Testis (tissue), 3 donors: ENCODE measurements around the gene NEK4. TPM values are rescaled to one million over a fixed set of nuclear protein-coding genes. Genes with fewer than 3 reads are reported as not detected.
"Not testable (repeated sequence)": the region's sequence is repeated elsewhere in the genome, so short reads cannot be mapped to it uniquely, and the experiment has no call there.

Experiments used
- DNase-seq: peaks from one replicate; pipeline ENCODE4 v3.0.0-alpha.2; 2019
- H3K27ac ChIP-seq, 2 donors: fragments of 200-600 bp; sonication (generic); one replicate each; pipeline ENCODE4 v1.5.1; 2019
- H3K27me3 ChIP-seq: fragments of 200-600 bp; sonication (generic); one replicate; pipeline ENCODE4 v1.5.1; 2019
- H3K36me3 ChIP-seq: fragments of 200-600 bp; sonication (generic); one replicate; pipeline ENCODE4 v1.5.1; 2017; ENCODE audit warnings: low read depth; ENCODE audit errors: missing control alignments
- H3K4me1 ChIP-seq: fragments of 200-600 bp; sonication (generic); one replicate; pipeline ENCODE4 v1.5.1; 2019
- H3K4me3 ChIP-seq, 2 donors: fragments of 200-600 bp; sonication (generic); one replicate each; pipeline ENCODE4 v1.5.1; 2017 to 2019
- H3K9me3 ChIP-seq: fragments of 200-600 bp; sonication (generic); one replicate; pipeline ENCODE4 v1.5.1; 2017
- POLR2A ChIP-seq: fragments of 450-650 bp; IDR thresholded peaks from one replicate; pipeline ENCODE4 v1.6.1; 2017; ENCODE audit warnings: antibody characterized with exemption, mild to moderate bottlenecking, moderate library complexity
- WGBS, 2 donors: methylation state at CpG; one replicate each; pipeline ENCODE4 v1.1.5; 2018; 5-methylcytosine and 5-hydroxymethylcytosine counted together
- intact Hi-C: fragments of 100-400 bp; cut with DNase I; formaldehyde crosslinking; loops from one replicate; pipeline ENCODE4 v1.15.1; 2023; ENCODE audit warnings: low total_unique reads
- polyA plus RNA-seq: library from polyadenylated mRNA; stranded (reverse); fragments of 350-450 nt; fragmentation: Illumina TruSeq; extraction: RNeasy Lipid Tissue Mini Kit (QIAGEN cat#74804); gene quantifications from one replicate; pipeline ENCODE4 v1.2.3, GENCODE V29; 2014; ENCODE audit warnings: low read depth, low replicate concordance; ENCODE audit not compliant: insufficient read depth
- total RNA-seq, 2 donors: library from RNA; depleted of rRNA; stranded (reverse); fragments of >200 nt; gene quantifications; one replicate each; pipeline ENCODE4 v1.2.3, GENCODE V29; 2016
- TF ChIP-seq, protein P1 (sequence below), 3 experiments: fragments of 450-650 bp in 2 of 3; fragments of 200-600 bp in 1 of 3; sonication (generic) in 1 of 3; IDR thresholded peaks; one replicate each; pipeline ENCODE4 v1.5.1; 2016 to 2019; ENCODE audit warnings: antibody characterized with exemption in 3 of 3, mild to moderate bottlenecking in 2 of 3, moderate library complexity in 1 of 3

Gene NEK4
- total and polyA plus RNA-seq, 3 donors from 2014 or later, result 66.6 to 114 (median 70.2) TPM

- intact Hi-C loops, result no loop called here
- no peaks in the 10 kb centered on the region for H3K27me3 ChIP-seq
- H3K4me3 ChIP-seq, result no peak overlapping the region
- 83 to 87% methylated on average over 9 to 17 of the region's 17 CpGs for WGBS, 2 donors
- H3K36me3 ChIP-seq, result no peaks in the 10 kb centered on the region
- no peak for DNase-seq
- TF ChIP-seq, protein P1, sequence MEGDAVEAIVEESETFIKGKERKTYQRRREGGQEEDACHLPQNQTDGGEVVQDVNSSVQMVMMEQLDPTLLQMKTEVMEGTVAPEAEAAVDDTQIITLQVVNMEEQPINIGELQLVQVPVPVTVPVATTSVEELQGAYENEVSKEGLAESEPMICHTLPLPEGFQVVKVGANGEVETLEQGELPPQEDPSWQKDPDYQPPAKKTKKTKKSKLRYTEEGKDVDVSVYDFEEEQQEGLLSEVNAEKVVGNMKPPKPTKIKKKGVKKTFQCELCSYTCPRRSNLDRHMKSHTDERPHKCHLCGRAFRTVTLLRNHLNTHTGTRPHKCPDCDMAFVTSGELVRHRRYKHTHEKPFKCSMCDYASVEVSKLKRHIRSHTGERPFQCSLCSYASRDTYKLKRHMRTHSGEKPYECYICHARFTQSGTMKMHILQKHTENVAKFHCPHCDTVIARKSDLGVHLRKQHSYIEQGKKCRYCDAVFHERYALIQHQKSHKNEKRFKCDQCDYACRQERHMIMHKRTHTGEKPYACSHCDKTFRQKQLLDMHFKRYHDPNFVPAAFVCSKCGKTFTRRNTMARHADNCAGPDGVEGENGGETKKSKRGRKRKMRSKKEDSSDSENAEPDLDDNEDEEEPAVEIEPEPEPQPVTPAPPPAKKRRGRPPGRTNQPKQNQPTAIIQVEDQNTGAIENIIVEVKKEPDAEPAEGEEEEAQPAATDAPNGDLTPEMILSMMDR (IDR thresholded peaks at IDR 0.05), result no peak
- TF ChIP-seq POLR2A, result no peak
- no peaks in the 10 kb centered on the region for H3K9me3 ChIP-seq
- no peaks in the 10 kb centered on the region for H3K4me1 ChIP-seq
- no peak overlapping the region for H3K27ac ChIP-seq
Measured at GRCh38 chr3:52777959-52778805, 7.4 kb upstream of the NEK4 start.

DNA sequence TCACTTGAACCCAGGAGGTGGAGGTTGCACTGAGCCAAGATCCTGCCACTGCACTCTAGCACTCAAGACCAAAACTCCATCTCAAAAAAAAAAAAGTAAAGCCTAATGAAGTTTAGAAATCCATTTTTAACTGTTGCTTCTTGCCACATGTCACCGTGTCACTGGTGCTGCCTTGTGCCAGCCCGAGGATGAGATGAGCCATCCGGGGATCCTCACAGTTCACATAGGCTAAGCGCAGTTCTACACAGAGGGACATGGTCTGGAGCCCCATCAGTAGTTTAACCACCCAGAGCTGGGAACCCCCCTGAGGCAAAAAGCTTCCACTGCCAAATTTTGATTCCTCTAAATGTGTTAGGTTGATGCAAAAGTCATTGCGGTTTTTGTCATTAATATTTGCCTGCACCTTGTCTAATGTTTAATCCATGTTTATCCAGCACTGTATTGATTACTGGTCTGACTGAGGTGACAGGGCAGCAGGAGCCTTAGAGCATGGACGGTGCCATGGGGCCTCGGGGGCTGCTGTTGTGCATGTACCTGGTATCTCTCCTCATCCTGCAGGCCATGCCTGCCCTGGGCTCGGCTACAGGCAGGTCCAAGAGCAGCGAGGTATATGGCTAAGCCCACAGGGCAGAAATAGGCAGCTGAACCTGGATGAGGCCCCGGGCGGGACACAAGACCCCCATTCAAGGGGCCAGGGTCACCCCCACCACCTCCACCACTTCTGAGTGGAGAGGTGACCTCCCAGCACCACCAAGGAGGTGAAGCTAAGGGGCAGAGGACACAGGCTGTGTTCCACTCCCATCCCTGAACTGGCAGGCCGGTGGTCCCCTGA is 6.6 kb upstream of the NEK4 start, which contains the start of gene ITIH1:
TSS of gene ITIH1 (plus strand) at position 473 of the 832 bp plus-strand sequence. CDS start at position 490, 17 bp downstream.
- intact Hi-C loops, result no loop called here
- no peak for DNase-seq
- no peaks in the 10 kb centered on the region for H3K36me3 ChIP-seq
- no peak within 1 kb of the TSS for H3K4me3 ChIP-seq
- H3K9me3 ChIP-seq, result no peaks in the 10 kb centered on the region
- WGBS, 2 donors, result 94 to 96% methylated on average over 9 to 12 of the region's 12 CpGs
- H3K27me3 ChIP-seq, result no peaks in the 10 kb centered on the region
- no peak for TF ChIP-seq POLR2A
- TF ChIP-seq, protein P1 (IDR thresholded peaks at IDR 0.05), result no peak
- H3K27ac ChIP-seq, result no peak within 1 kb of the TSS
- no peaks in the 10 kb centered on the region for H3K4me1 ChIP-seq

DNA sequence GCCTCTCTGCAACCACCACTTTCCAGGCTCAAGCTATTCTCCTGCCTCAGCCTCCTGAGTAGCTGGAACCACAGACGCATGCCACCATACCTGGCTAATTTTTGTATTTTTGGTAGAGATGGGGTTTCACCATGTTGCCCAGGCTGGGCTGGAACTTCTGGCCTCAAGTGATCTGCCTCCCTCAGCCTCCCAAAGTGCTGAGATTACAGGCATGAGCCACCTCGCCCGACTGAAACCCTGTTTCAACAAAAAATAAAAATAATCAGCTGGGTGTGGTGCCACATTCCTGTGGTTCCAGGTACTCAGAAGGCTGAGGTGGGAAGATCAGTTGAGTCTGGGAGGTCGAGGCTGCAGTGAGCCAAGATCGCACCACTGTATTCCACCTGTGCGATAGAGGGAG is 5.7 kb upstream of the NEK4 start:
- H3K4me1 ChIP-seq, H3K27me3 ChIP-seq, H3K27ac ChIP-seq, H3K9me3 ChIP-seq, intact Hi-C loops, H3K36me3 ChIP-seq, H3K4me3 ChIP-seq, DNase-seq: not testable (repeated sequence)
- 86 to 92% methylated on average over 6 of the region's 6 CpGs for WGBS, 2 donors

GRCh38 chr3:52775877-52776276 is 5.1 kb upstream of the NEK4 start:
- no peaks in the 10 kb centered on the region for H3K27me3 ChIP-seq
- no peaks in the 10 kb centered on the region for H3K9me3 ChIP-seq
- no peak for DNase-seq
- H3K36me3 ChIP-seq, result no peaks in the 10 kb centered on the region
- no peak overlapping the region for H3K27ac ChIP-seq
- no peak overlapping the region for H3K4me3 ChIP-seq
- 67 to 73% methylated on average over 8 of the region's 8 CpGs for WGBS, 2 donors
- TF ChIP-seq POLR2A, result no peak
- TF ChIP-seq, protein P1 (IDR thresholded peaks at IDR 0.05), result no peak
- intact Hi-C loops, result no loop called here
- no peaks in the 10 kb centered on the region for H3K4me1 ChIP-seq
